Measurements from ENCODE around the gene MBD3L3.
"Not testable (repeated sequence)": the region's sequence is repeated elsewhere in the genome, so short reads cannot be mapped to it uniquely, and the experiment has no call there.

The MBD3L3 gene

DNA sequence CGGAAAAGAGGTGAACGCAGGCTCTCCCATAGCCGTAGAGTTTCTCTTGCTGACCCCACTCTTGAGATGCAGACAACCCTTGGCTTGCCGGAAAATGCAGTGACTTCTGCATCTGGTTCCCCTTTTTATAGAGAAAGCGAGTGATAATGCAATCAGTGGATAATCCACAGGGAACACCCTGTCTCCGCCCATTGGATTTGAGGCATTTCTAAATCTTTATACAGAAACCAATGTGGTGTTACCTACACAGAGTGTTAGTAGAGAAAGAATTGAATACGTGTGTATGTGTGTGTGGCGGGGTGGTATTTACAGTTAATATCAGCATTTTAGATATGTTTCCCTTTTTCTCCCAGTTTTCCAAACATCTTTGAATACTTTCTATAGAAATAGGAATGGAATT lies at the start of gene MBD3L3:
Gene MBD3L3, minus strand, starts transcription at position 101 of the 400 bp plus-strand sequence. Its CDS starts 71 bp downstream, at position 30.
- DNase-seq = not testable (repeated sequence)

DNA sequence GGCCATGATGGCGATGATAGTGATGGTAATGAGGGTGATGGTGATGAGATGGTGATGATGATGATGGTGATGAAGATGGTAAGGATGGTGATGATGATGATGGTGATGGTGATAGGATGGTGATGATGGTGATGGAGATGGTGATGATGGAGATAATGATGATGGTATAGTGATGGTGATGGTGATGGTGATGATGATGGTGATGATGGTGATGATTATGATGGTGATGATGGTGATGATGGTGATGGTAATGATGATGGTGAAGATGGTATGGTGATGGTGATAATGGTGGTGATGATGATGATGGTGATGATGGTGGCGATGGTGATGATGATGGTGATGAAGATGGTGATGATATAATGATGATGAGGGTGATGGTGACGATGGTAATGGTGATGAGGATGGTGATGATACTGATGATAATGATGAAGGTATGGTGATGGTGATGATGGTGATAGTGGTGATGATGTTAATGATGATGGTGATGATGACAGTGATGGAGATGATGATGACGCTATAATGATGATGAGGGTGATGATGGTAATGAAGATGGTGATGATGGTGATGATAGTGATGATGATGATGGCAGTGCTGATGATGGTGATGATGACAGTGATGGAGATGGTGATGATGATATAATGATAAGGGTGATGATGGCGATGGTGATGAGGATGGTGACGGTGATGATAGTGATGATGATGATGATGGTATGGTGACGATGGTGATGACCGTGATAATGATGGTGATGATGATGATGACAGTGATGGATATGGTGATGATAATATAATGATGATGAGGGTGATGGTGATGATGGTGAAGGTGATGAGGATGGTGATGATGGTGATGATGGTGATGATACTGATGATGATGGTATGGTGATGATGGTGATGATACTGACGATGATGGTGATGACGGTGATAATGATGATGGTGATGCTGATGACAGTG lies 48.5 kb upstream of the MBD3L3 start:
- DNase-seq = no peak

DNA sequence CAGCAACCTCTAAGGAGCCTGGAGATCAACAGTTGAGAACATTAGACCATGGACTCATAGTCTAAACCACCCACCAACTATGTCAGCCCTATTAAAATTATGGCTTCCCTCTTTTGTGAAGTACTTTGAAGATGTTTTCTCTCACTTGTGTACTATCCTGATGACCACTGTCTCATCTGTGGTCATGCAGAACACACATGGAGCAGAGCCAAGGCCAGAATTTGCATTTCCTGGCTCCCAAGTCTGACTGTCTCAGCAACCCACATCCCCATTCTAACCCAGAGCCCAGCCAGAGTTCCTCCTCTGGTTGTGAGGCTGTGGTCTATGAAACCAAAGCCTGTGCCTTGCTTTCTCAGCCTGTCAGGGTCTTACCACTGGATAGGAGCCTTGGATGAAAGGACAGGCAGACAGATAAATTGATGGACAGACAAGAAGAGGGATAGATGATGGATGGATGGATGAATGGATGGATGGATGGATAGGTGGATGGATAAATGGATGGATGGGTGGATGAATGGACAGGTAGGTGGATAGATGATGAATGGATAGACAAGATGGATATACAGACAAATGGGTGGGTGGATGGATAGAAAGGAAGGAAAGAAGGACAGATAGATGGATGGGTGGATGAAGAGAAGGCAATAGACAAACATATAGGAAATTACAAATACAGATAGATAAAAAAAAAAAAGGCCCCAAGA lies 46.4 kb upstream of the MBD3L3 start:
- DNase-seq = no peak

DNA sequence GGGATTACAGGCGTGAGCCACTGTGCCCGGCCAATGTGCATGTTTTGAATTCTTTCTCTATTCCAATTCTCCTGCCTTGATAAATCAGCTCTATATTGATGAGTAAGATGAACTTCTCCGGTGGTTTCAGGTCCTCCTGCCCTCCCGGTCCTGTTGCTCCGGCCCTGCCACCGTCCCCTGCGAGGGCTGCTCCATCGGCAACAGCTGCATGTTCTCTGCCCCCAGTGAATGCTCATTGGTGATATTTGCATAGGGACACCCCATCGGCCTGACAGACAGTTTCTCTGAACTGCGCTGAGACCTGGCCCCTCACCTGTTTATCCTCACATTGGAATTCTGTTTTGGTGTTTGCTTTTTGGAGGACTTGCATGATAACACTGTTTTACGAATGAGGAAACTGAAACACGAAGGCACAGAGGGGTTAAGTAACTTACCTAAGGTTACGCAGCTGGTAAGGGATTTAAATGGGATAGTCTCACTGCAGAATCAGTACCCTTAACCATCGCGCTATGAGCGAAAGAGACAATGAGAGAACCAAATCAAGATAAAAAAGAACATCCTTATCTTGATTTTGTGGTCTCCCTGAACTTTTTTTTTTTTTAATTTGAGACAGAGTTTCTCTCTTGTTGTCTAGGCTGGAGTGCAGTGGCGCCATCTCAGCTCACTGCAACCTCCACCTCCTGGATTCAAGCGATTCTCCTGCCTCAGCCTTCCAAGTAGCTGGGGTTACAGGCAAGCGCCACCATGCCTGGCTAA lies 43.2 kb upstream of the MBD3L3 start:
- peak in 1 of 2 donors; percentile 28 for DNase-seq

DNA sequence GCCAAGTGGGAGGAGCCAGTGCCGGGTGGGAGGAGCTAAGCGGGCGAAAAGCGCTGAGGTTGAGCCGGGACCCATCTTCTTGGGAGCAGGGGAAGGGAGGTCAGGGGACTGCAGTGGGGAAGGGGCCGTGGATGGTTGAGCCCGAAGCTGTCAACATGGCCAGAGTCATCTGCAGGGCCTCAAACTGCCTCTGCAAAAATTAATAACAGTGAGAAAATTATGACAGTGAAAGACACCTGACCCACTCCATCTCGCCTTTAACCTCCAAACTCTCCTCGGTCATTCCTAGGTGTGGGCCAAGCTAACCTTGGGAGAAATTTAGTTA lies 41.1 kb upstream of the MBD3L3 start:
- DNase-seq = no peak

DNA sequence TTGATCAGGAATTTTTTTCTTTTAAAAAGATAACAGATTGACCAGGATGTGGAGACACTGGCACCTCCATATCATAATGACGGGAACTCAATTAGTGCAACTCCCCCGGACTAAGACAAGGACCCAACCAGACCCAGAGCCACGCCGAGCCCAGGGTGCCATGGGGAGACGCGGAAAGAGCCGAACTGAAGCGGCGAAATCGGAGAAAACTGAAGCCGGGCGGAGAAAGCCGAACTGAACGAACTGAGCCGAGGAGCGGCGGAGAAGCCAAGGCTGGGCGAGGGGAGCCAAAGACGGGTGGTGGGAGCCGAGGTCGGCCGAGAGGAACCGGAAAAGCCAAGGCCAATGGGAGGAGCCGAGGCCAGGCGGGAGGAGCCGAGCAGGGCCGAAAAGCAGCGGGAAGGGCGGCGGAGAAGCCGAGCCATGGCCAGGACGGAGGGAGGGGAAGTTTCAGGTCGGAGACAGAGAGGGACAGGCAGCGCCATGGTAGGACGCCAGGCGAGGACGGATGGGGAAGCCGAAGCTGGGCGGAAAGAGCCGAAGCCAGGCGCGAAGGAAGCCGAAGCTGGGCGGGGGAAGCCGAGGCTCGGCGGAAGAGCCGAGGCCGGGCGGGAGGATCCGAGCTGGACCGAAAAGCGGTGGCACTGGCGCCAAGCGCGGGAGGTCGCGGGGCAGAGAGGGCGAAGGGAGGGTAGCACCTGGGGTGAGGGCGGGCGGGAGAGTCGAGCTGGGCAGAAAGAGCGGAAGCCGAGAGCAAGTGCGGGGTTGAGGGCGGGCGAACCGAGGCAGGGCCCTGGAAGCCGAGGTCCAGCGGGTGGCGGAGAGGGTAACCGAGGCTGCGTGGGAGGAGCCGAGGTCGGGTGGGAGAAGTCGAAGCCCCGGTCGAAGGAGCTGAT lies 40.5 kb upstream of the MBD3L3 start:
- DNase-seq = peak; percentile 88 to 90

DNA sequence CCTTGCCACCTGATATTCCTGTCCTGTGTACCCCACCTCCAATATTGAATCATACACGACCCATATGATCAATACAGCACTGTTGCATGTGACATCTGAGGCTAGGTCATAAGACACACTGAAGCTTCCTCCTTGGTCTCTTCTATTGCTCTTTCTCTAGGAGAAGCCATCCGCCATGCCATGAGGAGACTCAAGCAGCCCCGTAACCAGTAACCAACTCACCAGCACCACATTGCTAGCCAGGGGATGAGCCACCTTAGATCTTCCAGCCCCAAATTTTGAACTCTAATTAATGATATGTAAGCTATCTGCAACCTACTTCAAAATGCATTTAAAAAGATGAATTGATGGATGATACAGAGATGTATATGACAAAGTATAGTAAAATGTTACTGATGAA lies 39.6 kb upstream of the MBD3L3 start:
- peak in 1 of 2 donors; percentile 5 for DNase-seq

DNA sequence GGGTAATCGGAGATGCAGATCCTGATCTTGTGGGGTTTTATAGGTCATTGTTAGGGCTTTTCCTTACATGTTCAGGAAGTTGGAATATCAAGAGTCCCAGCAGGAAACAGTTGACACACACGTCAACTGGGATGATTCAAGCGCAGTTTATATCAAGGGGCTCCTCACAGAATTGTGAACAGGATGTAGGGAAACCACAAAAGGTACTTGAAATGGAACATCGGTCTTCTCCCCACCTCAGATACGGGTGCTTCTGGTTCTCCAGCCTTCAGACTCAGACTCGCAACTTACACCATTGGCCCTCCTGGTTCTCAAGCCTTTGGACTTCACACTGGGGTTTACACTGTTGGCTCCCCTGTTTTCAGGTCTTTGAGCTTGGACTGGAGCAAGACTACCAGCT lies 30.5 kb upstream of the MBD3L3 start:
- no peak for DNase-seq

DNA sequence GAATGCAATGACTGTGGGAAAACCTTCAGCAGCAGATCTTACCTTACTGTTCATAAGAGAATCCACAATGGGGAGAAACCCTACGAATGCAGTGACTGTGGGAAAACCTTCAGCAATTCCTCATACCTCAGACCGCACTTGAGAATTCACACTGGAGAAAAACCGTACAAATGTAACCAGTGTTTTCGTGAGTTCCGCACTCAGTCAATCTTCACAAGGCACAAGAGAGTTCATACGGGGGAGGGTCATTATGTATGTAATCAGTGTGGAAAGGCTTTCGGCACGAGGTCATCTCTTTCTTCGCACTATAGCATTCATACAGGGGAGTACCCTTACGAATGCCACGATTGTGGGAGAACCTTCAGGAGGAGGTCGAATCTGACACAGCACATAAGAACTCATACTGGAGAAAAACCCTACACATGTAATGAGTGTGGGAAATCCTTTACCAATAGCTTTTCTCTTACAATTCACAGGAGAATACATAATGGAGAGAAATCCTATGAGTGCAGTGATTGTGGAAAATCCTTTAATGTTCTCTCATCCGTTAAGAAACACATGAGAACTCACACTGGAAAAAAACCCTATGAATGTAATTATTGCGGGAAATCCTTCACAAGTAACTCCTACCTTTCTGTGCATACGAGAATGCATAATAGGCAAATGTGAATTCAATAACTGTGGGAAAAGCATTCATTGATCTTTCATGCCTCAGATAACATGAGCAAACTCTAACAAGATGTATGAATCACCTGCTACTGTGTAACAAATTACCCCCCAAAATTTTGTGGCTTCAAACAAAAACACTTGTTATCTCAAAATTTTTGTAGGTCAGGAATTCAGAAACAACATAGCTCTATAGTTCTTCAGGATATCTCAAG lies 24.8 kb upstream of the MBD3L3 start:
- DNase-seq = no peak

DNA sequence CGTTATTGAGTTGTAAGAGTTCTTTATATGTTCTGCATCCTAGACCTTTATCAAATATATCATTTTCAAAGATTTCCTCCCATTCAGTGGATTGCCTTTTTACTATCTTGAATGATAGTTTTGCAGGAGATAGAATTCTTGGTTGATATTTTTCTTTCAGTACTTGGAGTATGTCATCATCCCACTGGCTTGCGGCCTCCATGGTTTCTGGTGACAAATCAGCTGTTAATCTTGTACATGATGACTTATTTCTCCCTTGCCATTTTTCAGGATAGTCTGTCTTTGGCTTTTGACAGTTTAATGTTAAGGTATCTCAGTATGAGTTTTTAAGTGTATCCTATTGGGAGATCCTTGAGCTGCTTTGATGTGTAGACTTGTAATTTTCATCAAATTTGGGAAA lies 19.5 kb upstream of the MBD3L3 start:
- DNase-seq = no peak

DNA sequence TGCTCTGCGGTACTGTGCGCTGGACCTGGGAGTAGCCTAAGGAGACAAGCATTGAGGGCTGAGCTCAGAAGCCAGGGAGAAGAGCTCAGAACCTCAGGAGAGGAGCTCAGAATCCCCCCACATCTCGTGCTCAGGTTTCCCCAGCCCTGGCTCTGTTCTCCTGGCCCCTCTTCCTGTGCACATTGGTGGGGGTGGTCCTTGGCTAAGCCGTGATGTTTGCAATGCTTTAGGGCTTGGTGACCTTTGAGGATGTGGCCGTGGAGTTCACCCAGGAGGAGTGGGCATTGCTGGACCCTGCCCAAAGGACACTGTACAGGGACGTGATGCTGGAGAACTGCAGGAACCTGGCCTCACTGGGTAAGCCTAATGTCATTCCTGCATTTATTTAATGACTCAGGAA lies 17.7 kb upstream of the MBD3L3 start:
- DNase-seq = no peak

DNA sequence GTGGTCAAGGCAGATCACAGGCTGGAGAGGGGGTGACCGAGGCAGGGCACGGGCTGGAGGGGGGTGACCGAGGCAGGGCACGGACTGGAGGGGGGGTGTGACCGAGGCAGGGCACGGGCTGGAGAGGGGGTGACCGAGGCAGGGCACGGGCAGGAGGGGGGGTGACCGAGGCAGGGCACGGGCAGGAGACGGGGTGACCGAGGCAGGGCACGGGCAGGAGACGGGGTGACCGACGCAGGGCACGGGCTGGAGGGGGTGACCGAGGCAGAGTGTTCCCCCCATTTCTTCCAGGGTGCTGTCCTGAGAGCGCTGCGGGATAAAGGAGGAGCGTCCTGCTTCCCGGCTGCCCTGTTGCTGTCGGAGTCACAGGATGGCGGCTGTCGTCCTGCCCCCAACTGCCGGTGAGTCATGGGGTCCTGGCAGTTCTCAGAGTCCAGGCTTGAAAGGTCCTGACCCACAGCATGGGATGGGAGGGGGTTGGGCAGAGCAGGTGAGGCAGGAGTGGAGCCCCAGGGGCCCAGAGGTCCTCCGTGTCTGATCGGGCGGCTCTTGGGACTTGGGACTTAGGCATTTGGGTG lies 16.3 kb upstream of the MBD3L3 start:
- DNase-seq = no peak

DNA sequence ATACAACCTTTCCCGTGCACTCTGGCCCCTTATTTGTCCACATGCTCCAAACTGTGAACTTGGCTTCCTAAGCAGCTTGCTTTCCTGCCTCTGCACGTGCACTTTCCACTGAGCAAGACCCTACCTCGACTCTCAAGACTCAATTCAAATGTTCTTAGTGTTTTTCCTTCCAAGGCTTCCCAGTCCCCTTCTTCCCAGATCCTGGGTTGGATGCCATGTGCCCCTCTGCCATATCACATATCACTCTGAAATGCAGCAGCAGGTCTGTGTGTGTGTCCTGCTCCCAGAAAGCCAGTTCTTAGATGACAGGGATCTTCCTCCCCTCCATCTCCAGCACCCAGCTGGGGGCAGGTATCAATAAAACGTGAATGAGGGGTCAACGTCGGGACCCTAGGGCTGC lies 14.1 kb upstream of the MBD3L3 start:
- DNase-seq = no peak

DNA sequence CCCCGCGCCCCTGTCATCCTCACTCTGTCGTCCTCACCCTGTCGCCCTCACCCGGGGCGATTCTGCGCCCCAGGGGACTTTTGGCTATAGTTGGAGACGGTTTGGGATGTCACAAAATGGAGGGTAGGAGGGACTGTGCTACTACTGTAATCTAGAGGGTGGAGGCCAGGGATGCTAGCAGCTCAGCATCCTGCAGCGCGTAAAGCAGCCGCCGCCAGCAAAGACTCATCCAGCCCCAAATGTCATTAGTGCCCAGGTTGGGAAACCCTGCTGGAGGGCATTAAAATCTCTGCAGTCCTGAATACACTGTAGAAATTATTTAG lies 11.4 kb upstream of the MBD3L3 start:
- DNase-seq = no peak

DNA sequence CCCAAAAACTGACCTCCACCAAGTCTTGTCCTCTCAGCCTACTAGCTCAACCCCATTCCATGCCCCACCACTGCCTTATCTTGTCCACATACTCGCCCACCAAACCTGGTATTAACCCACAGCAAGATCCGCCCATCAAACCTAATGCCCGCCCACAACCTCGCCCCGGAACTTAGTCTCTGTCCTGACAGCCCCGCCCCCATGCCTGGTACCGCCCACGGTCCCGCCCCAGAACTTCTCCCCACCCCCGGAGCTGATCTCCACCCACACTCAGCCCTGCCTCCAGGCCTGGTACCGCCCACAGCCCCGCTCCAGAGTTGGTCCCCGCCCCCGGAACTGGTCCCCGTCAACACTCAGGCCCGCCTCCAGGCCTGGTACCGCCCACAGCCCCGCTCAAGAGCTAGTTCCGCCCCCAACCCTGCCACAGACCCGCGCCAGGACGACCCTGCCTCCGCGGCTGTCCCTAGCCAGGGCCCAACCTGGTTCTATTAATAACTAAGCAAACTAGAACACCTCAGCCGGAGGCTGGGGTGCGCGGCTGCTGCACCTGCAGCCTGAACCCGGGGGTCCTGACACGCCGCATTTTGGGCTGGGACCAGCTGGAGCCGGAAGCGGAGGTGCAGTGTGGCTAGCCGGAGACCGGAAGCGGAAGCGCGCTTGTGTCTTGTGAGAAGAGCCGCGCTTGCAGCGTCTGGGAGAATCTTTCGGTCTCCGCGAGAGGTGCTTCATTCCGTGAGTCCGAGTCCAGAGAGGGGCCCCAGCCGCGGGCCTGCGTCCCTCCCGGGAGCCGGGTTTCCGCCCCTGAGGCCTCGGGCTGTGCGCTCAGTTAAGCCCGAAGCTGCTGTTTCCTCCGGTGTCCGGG lies 10.8 kb upstream of the MBD3L3 start, which contains the start of gene ZNF557:
Gene ZNF557, plus strand, starts transcription at position 662 of the 862 bp plus-strand sequence. CDS start 5,372 bp downstream, outside the sequence.
- DNase-seq = peak; percentile 99

DNA sequence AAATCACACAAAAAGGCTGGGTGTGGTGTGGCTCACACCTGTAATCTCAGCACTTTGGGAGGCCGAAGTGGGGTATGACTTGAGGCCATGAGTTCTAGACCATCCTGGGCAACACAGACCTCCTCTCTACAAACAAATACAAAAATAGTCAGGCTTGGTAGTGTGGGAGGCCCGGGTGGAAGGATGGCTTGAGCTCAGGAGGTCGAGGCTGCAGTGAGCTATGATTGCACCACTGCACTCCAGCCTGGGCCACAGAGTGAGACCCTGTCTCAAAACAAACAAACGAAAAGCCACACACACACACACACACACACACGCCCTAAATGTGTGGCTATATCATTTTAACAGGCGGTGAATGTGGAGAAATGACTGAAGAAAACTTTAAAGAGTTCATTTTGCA lies 10.1 kb upstream of the MBD3L3 start:
- no peak for DNase-seq

DNA sequence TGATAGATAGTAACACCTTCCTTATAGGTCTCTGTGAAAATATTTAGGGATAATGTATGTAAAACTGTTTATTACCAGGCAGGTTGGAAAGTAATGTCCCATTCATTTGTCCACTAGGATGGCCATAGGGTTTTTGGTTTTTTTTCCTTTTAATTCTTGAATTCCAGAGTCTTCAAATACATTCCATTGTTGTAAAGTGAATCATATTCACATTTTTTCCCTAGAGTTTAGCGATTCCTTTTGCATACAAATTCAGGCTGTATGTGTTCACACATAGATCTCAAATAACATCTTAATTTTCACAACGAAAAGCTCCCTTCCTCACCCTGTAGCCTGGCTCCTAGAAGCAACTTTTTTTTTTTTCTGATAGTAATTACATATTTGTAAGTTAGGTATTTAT lies 9.2 kb upstream of the MBD3L3 start:
- no peak for DNase-seq

DNA sequence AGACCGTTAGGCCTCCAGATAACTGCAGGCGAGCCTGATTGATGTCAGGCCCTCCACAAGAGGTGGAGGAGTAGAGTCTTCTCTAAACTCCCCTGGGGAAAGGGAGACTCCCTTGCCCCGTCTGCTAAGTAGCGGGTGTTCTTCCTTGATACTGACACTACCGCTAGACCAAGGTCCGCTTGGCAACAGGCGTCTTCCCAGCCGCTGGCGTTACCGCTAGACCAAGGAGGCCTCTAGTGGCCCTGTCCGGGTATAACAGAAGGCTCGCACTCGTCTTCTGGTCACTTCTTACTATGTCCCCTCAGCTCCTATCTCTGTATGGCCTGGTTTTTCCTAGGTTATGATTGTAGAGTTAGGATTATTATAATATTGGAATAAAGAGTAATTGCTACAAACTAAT lies 8.6 kb upstream of the MBD3L3 start:
- not testable (repeated sequence) for DNase-seq

DNA sequence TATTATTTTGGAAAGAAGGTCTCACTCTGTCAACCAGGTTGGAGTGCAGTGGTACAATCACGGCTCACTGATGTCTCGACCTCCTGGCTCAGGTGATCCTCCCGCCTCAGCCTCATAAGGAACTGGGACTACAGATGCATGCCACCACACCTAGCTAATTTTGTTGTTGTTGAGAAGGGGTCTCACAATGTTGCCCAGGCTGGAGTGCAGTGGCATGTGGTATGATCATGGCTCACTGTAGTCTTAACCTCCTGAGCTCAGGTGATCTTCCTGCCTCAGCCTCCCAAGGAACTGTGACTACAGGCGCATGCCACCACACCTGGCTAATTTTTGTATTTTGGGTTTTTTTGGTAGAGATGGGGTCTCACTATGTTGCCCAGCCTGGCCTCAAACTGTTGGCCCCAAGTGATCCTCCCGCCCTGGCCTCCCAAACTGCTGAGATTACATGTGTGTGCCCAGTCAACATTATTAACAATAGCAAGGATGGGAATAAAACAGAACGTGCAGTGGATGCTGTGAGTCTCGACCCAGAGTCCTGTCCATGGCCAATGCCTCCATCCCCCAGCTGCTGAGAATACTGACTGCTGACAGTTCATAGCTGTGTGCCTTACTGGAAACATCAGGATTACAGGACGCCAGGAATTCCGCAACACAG lies 5.4 kb upstream of the MBD3L3 start:
- no peak for DNase-seq
